HG02885 (cell line): ENCODE results near the gene SMG9.
A peak's percentile ranks its signal among the peaks of the same experiment; 100 is the strongest.

ENCODE experiments used
- ATAC-seq: cut with Tn5 transposase; IDR thresholded peaks from one replicate; pipeline ENCODE4 v1.9.1; 2021; ENCODE audit warnings: mild to moderate bottlenecking; ENCODE audit not compliant: unreplicated experiment, poor library complexity

Gene SMG9

DNA sequence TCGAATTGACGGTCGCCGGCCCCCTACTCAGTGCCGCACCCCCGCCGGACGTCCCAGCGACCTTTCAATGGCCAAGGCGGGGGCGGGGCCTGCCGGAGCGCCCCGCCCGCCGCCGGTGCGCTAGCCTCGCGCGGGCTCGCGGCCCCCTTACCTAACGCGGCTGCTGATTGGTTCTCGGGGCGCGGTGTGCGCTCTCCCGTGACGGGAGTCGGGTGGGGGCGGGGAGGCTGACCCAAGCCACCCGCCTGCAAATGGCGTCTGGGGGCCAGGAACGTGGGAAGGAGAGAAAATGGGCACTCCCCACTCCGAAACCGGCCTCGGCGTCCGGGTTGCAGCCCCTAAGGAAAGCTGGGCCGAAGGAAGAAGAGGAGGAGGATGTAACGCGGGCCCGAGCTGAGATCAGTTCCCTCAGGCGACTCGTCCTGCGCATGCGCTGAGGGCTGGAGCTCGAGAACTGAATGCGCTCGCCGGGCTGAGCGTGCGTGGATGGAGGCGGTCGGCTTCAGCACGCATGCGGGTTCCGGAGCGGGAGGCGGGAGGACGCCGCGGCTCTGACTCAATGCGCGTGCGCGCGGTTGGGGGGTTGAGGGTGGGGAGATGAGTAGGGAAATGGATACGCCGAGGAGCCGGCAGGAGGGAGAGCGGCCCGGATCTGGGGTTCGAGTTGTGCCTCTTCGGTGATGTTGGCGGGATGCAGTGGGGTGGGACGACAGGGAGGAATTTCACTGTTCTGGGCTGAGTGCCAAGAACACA is at the start of gene SMG9:
Gene SMG9, minus strand, starts transcription at position 460 of the 753 bp plus-strand sequence. CDS start 4,221 bp downstream, outside the sequence.
- ATAC-seq: peak; percentile 67

- no peak for ATAC-seq
Measured at GRCh38 chr19:43804432-43804831, 49.7 kb upstream of the SMG9 start.

DNA sequence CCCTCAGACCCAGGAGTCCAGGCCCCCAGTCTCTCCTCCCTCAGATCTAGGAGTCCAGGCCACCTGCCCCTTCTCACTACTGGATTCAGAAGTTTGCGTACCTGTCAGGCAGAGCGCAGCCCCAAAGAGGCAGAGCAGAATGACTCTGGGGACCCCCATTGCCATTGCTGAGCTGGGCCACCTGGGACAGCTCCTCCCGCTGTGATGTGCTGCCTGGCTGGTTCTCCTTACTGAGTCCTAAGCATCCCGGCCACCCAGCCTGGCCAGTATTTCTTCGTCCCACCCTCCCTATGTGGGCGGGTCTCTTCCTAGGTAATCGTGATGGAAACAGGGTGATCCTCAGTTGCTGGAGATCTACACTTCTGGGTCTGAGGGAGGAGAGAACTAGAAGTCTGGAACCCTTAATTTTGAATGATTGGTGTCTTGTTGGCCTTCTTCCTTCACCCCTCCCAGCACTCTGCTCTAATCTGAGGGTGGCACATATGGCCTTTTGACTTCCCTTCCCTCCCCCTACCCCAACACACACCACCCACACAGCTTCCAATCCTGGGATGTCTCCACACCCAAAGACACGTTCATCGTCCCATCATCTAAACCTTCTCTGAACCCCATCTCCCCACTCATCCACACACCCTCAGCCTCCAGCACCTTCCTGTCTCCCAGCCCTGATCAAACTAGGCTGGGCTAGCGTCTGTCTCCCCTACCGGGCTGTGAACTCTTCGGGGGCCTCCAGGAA is 47.6 kb upstream of the SMG9 start, which contains the start of gene LYPD5:
Gene LYPD5, minus strand, starts transcription at position 232 of the 736 bp plus-strand sequence. Its CDS starts 67 bp downstream, at position 165.
- ATAC-seq: no peak

DNA sequence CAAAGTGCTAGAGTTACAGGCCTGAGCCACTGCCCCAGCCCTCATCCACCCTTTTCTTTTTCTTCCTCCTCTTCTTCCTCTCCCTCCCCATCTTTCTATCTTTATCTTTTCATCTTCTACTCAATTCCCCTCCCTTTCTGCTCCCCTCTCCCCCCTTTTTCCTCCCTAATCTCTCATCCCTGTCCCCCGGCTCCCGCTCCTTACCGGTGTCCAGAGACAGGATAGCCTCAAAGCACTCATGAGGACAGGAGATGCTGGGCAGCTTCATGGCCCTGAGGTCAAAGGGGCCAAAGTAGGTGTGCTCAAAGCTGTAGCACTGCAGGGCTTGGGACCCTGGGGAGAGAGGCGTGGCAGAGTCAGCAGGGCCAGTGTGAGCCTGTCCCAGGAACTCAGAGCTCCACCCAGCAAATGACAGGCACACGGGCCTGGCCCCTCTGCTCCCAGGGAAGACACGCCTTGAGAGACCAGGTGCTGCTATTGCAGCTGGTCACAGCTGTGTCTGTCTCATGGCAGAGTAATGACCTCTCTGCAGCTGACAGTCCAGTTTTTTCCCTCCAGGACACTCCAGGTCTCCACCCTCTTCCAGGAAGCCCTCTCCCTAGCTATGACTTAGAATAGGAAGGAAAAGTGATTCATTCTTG is 44.9 kb upstream of the SMG9 start:
- ATAC-seq: no peak

DNA sequence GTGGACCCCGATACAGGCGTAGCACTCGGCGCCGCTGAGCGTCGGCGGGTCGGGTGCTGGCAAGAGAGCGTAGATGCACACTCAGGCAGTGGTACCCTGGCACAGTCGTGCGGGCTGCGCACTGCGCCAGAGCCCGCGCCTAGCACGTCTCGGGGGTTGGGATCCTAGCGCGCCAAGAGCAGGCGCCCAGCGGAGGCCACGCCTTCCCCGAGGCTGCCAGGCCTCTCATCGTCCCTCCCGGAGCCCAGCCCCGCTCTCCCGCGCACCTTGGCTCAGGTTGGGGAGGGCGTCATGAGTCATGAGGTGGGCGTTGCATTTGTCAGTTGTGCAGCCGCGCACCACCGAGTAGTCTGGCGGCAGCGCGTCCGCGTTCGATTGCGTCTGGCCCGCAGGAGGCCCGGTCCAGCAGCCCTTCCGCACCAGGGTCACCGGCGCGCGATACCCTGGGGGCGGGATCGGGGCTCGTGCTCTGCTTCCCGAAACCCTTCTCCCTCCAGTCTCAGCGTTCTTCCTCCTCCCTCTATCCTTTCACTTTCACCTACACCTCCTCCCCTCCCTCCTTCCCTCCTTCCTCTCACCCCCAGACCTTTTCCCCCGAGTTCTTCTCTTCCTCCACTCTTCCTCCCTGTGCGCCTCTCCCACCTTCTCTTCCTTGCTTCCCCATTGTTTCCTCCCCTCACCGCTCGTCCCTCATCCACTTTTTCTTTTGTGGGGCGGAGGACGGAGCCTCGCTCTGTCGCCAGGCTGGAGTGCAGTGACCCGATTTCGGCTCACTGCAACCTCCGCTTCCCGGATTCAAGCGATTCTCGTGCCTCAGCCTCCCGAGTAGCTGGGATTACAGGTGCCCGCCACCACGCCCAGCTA is 44.0 kb upstream of the SMG9 start:
- peak; percentile 50 for ATAC-seq

GRCh38 chr19:43798026-43798545 is 43.3 kb upstream of the SMG9 start:
- ATAC-seq: no peak

DNA sequence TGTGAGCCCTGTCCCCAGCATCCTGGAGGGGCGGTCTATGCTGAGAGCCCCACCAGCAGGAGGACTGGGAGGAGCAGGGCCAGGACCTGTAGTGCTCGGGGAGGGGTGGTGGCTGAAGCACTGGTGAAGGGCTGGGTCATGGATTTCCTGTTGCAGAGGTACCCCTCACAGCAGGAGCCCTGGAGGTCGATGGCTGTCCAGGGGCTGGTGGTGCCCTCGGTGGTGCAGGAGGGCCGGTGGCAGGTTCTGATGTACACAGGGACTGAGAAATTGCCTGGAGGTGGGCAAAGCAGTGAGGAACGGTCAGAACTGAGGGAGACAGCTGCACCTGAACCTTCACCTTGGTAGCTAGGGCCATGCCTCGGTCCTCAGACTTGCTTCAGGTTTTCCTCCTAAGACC is 42.8 kb upstream of the SMG9 start:
- no peak for ATAC-seq

DNA sequence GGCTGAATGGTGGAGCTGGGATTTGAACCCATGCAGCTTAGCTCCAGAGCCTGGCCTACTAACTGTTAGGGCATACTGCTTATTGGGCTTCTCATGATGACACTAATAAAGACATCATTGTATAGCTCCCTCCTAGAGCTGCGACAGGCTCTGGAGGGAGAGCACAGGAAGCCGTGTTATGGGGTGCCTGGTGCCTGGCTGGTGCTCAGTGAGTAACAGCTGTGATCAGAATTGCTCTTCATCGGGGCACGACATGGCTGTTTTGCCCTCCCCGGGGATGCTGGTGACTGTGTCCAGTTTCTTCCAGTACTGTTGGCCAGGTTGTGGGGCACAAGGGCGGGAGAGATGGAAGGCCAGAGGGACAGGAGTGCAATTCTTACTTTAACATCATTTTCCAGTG is 42.4 kb upstream of the SMG9 start:
- ATAC-seq: no peak

GRCh38 chr19:43790587-43790986 is 35.8 kb upstream of the SMG9 start:
- no peak for ATAC-seq

DNA sequence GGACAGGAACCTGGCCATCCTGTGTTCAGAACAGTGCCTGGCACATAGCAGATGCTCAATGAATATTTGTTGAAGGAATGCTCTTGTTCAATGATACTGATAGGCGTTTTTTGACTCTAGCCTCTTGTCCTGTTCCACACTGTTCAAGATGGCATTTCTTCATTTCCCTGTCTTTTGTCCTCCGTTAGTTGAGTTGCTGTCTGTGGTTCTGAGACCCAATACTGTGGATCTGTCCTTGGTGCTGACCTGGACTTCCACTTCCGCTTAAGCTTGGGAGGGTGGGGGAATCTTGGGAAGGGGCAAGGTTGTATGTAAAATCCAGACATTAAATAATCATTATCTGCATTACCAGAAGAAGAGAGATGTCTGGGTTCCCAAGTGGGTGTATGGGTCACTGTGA is 34.3 kb upstream of the SMG9 start:
- ATAC-seq: no peak

DNA sequence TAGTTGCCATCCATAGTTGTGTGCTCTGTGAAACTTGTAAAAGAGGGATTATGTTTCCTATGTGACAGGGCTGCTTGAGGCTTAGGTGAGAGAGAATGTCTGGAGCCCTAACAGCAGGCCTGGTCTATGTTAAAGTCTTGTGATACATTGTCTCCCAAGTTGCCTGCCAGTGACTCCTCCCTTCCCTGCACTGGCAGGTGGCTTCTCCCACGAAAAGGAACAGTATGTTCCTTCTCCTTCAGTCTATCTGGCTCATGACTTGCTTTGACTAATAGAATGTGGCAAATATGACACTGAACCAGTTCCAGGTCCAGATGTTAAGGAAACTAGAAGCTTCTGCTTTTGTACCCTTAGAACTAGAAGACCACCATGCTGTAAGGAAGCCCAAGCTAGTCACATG is 31.9 kb upstream of the SMG9 start:
- no peak for ATAC-seq

GRCh38 chr19:43784981-43785808 is 30.4 kb upstream of the SMG9 start:
- peak; percentile 44 for ATAC-seq

DNA sequence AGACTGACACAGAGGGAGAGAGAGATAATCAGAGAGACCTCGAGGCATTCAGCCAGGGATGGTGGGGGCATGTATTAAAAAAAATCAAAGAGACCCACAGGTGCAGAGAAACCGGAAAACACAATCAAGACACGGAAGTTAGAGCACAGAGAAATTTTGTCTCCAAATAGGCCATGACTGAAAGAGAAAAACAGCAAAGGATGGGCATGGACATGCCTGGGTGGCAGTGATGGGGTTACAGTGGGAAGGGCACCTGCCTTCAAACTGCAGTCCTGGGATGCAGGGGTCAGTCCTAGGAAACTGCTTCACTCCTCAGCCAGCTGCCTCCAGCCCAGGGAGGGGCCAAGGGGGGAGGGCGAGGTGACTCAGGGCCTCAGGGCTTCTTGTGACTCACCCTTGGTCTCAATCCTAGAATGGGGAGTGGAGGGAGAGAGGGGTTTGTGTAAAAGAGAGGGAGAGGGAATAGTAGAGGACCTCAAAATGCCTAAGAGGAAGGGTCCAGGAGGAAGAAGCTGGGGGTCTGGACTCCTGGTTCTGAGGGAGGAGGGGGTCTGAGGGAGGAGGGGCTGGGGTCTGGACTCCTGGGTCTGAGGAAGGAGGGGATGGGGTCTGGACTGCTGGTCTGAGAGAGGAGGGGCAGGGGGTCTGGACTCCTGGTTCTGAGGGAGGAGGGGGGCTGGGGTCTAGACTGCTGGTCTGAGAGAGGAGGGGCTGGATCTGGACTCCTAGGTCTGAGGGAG is 29.6 kb upstream of the SMG9 start:
- ATAC-seq: no peak

DNA sequence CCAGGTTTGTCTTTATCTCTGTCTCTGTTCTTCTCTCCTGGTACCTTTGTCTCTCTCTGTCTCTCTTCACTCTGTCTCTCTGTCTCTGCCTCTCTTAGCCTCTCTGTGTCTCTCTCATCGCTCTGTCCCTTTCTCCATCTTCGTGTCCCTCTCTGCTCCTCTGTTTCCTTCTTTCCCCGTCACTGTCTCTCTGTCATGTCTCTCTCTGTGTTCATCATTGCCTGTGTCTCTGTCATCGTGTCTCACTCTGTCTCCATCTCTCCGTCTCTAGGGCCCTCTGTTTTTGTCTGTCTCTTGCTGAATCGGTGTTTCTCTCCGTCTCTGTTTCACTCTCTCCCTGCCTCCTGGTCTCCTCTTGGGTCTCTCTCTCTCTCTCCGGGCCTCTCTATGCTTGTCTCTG is 28.9 kb upstream of the SMG9 start:
- no peak for ATAC-seq

- ATAC-seq: peak; percentile 41
Measured at GRCh38 chr19:43782689-43783231, 28.0 kb upstream of the SMG9 start.

- no peak for ATAC-seq
Measured at GRCh38 chr19:43782311-43782660, 27.5 kb upstream of the SMG9 start.

- ATAC-seq: no peak
Measured at GRCh38 chr19:43781630-43782310, 27.0 kb upstream of the SMG9 start.
